LNCaP clone FGC (cell line): ENCODE results near the gene GALNT18.

Source experiments
- DNase-seq: peaks from one replicate; pipeline ENCODE4 v3.0.0-alpha.2; 2011; ENCODE audit warnings: low read depth
- H3K4me3 ChIP-seq: 2 replicates; pipeline ENCODE4 v1.5.1; 2011; ENCODE audit warnings: mild to moderate bottlenecking, low read depth, low read length, control low read depth
- CTCF ChIP-seq: IDR thresholded peaks from 2 replicates; pipeline ENCODE4 v1.5.1; 2012; ENCODE audit warnings: mild to moderate bottlenecking; ENCODE audit not compliant: control insufficient read depth, insufficient read depth; ENCODE audit errors: extremely low read depth

GALNT18 gene

DNA sequence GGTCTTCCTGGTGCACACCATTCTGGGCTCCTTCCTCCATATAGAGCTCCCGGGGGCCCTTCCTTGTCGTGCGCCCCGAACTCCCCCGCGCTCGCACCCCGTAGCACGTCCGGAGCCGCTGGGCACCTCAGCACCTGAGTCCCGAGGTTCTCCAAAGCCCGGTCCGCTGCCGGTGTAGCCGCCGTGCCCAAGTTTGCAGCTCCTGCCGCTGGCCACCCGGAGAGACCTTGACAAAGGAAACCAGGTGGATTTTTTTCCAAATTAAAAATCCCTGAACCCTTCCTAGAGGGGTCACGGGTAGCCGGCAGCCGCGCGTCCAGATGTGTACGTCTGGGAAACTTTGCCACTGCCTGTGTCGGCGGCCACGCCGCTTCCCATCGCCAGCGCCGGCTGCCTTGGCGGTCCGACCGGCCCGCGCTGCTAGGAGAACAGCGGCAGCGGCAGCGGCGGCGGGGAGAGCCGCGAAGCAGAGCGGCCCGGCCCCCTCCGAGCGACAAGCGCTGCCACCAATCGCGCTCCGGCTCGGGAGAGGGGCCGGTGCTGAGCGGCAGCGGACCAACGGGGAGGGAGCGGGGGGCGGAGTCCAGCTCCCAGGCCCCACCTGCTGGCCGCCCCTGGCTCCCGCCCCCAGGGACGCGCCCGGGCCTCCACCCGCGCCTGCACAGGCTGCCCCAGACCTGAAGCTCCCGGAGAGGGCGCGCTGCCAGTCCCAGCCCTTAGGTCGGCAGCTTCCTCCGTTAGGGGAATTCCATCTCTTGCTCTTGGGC lies at the start of gene GALNT18:
GALNT18 (minus strand) TSS at position 433 of the 767 bp plus-strand sequence.
- H3K4me3 ChIP-seq: peak within 1 kb of the TSS; percentile 76
- DNase-seq: peak; percentile 82
- 0 out of 2 replicates have a peak, but pooled peaks have one; percentile 18 for TF ChIP-seq CTCF

DNA sequence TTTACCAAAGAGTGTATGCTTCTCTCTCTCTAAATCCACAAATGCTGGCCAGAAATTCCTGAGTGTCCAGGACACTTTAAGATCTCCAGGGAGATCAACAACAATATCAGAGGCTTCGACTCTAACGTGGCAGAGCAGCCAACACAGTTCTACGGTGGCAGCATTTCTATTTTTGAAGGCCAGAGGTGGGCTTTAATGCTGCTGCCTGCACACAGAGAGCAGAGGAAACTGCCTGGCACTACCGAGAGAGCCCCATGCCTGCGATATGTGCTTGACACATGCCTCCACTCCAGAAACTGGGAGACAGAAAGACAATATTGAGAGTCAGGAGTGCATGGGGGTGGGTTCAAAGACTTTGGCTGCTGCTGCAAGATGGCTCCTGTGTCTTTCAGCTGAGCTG lies 48.8 kb upstream of the GALNT18 start:
- no peak for DNase-seq
- TF ChIP-seq CTCF: no peak
- no peak overlapping the region for H3K4me3 ChIP-seq

DNA sequence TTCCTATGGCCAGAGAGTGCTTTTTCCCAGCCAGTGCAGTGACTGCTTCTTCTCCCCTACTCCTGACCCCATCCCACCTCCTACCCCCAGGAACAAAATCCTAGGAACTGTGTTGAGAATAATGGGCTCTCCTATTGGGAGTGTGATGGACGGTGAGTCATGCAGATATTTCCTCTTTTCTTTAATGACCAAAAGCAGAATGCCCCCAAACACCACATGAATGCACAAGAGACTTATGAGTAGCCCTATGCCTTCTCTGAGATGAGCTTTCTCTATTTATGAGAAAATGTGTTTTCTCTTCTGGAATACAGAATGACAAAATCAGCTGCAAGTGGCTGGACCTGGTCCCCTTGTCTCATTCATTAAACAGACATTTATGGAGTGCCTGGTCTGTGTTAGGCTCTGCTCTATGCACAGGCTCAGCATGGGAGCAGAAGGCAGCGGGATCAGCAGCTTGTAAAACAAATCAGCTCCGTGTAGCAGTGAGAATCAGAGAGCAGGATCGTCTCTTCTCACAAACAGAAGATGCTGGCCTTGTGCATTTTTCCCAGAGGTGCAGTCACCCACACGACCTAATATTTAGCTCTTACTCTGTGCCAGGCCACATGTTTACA lies 47.5 kb upstream of the GALNT18 start:
- no peak for TF ChIP-seq CTCF
- no peak for DNase-seq

GRCh38 chr11:11668781-11669180 lies 47.0 kb upstream of the GALNT18 start:
- no peak for DNase-seq
- TF ChIP-seq CTCF: no peak
- H3K4me3 ChIP-seq: no peak overlapping the region

More for the DNA sequence above, 47.5 kb upstream of the GALNT18 start:
- no peak overlapping the region for H3K4me3 ChIP-seq

GRCh38 chr11:11668274-11668673 lies 46.5 kb upstream of the GALNT18 start:
- no peak for TF ChIP-seq CTCF

GRCh38 chr11:11667056-11667455 lies 45.3 kb upstream of the GALNT18 start:
- H3K4me3 ChIP-seq: no peak overlapping the region
- no peak for DNase-seq
- no peak for TF ChIP-seq CTCF

More at GRCh38 chr11:11668274-11668673, 46.5 kb upstream of the GALNT18 start:
- no peak overlapping the region for H3K4me3 ChIP-seq
- no peak for DNase-seq
